ENCODE results near the gene OBSL1. TPM values are rescaled to one million over a fixed set of nuclear protein-coding genes. Genes with fewer than 3 reads are reported as not detected.

The OBSL1 gene
- total RNA-seq, 2 experiments from 2014 or later: 1.3 to 1.4 TPM

- Mint-ChIP-seq H3K27ac (no peak overlapping the region), H3K9me3 (no peaks in the 10 kb centered on the region), H3K4me1 (ENCODE audit: low read depth) (peaks cover 11% of the 10 kb centered on the region), H3K4me3 (no peak overlapping the region), H3K36me3 (ENCODE audit: low read depth) (no peaks in the 10 kb centered on the region), H3K27me3 (peaks cover 67% of the 10 kb centered on the region)
- no peak for DNase-seq
- CTCF ChIA-PET: interaction anchor here (1.2 to 4.6 kb wide), 6 partner anchors 9 to 129 kb away, joined by 3 to 34 read pairs (median 5); a partner anchor contains a TSS
- intact Hi-C loops (cut with micrococcal nuclease): no loop called here
- ATAC-seq: no peak
- POLR2A ChIA-PET: interaction anchor here (1.3 kb wide), 1 partner anchor 8 kb away, joined by 4 read pairs; no protein-coding TSS in a partner anchor
- no peak for TF ChIP-seq CTCF (IDR thresholded peaks at IDR 0.05)
Measured at GRCh38 chr2:219517954-219518778, 53.2 kb downstream of the OBSL1 start.

DNA sequence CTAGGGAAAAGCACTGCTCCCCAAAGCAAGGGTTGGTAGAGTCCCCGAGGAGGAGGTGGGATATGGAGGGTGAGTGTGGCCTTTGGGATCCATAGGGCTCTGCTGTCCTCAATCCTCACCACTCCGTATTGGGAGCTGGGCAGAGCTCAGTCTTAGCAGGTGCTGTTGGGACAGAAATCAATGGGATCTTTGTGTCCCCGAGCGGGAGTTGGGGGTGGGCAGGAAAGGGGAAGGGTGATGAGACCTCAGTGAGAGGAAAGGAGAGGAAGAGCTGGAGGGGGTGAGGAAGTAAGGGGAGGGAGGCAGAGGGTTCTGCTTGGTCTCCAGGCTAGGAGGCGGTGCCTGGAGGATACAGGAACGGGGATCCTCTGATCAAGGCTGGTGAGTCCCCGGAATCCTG, 54.5 kb downstream of the OBSL1 start:
- ChIA-PET CTCF (interaction anchor here (0.8 to 1.1 kb wide), 2 partner anchors 13 to 92 kb away, joined by 3 read pairs; no protein-coding TSS in a partner anchor), POLR2A (no interaction called here)
- ATAC-seq (no peak), DNase-seq (no peak)
- no peak for TF ChIP-seq CTCF (IDR thresholded peaks at IDR 0.05)
- no peak overlapping the region for H3K27ac Mint-ChIP-seq
- H3K27me3 Mint-ChIP-seq: peaks cover 72% of the 10 kb centered on the region
- H3K4me1 Mint-ChIP-seq (ENCODE audit: low read depth): peaks cover 7% of the 10 kb centered on the region
- H3K4me3 Mint-ChIP-seq: no peak overlapping the region
- intact Hi-C loops (cut with micrococcal nuclease): no loop called here
- H3K9me3 Mint-ChIP-seq: no peaks in the 10 kb centered on the region
- H3K36me3 Mint-ChIP-seq (ENCODE audit: low read depth): no peaks in the 10 kb centered on the region

DNA sequence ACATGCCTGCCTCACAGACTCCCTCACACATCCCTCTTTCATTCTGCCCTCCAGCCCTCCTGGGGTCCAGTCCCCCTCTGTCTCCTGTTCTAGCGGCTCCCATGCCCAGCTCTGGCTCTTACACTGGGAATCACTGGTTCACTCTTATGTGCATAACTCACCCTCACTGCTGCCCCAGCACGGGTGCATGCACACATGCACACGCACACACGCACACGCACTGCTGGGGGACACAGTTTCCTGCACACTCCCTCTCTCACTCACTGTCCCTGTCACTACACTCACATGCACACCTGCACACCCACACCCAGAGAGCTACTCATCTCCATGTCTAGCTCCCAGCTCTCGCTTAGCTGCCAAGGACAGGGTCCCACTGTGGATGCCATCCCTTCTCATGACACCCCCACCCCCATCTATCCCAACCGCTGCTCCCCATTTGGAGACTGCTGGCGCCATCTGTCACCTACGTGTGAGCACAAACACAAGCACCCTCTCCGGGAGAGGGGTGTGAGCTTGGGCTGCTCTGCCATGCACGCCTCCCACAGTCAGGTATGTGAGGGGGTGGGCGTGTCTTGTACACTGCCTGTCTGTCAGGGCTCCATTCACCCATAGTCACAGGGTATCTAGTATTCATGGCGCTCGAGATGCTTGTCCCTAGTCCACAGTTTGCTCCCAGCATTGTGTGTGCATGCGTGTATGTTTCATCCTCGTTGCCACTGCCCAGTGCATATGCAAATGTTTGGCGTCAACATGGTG, 55.3 kb downstream of the OBSL1 start:
- ChIA-PET POLR2A (interaction anchor here (0.6 to 1.4 kb wide), 2 partner anchors 8 to 34 kb away, joined by 3 read pairs; no protein-coding TSS in a partner anchor), CTCF (interaction anchor here (0.8 to 1.5 kb wide), 4 partner anchors 14 to 92 kb away, joined by 3 to 14 read pairs (median 4); a partner anchor contains a TSS)
- ATAC-seq (no peak), DNase-seq (no peak)
- peaks cover 7% of the 10 kb centered on the region for H3K4me1 Mint-ChIP-seq (ENCODE audit: low read depth)
- no peaks in the 10 kb centered on the region for H3K36me3 Mint-ChIP-seq (ENCODE audit: low read depth)
- H3K9me3 Mint-ChIP-seq: no peaks in the 10 kb centered on the region
- no peak overlapping the region for H3K27ac Mint-ChIP-seq
- H3K27me3 Mint-ChIP-seq: peaks cover 70% of the 10 kb centered on the region
- no peak overlapping the region for H3K4me3 Mint-ChIP-seq
- no peak for TF ChIP-seq CTCF (IDR thresholded peaks at IDR 0.05)
- intact Hi-C loops (cut with micrococcal nuclease): no loop called here

GRCh38 chr2:219514836-219515235, 56.5 kb downstream of the OBSL1 start:
- Mint-ChIP-seq H3K4me3 (no peak overlapping the region), H3K36me3 (ENCODE audit: low read depth) (no peaks in the 10 kb centered on the region), H3K4me1 (ENCODE audit: low read depth) (peaks cover 12% of the 10 kb centered on the region), H3K27me3 (peaks cover 72% of the 10 kb centered on the region), H3K9me3 (no peaks in the 10 kb centered on the region), H3K27ac (no peak overlapping the region)
- ChIA-PET POLR2A (interaction anchor here (1.0 to 1.4 kb wide), 2 partner anchors 28 to 33 kb away, joined by 3 read pairs; no protein-coding TSS in a partner anchor), CTCF (interaction anchor here (1.1 to 2.4 kb wide), 3 partner anchors 9 to 27 kb away, joined by 4 to 14 read pairs (median 6); no protein-coding TSS in a partner anchor)
- intact Hi-C loops (cut with micrococcal nuclease): no loop called here
- DNase-seq: no peak
- TF ChIP-seq CTCF (IDR thresholded peaks at IDR 0.05): no peak
- no peak for ATAC-seq
